Gastrocnemius medialis (tissue), 4 donors: Measurements from ENCODE around the gene IMPDH1. TPM values are rescaled to one million over a fixed set of nuclear protein-coding genes. Genes with fewer than 3 reads are reported as not detected.

ENCODE experiments used
- ATAC-seq, 2 donors: fragments of 150-250 bp; one replicate each; pipeline ENCODE4 v1.9.1; 2016
- DNase-seq, 2 donors: peaks; one replicate each; pipeline ENCODE4 v3.0.0-alpha.2; 2019
- H3K27ac ChIP-seq, 4 donors: fragments of 200-600 bp; sonication (generic); 1 replicate in 1 of 4; 2 replicates in 3 of 4; pipeline ENCODE4 v1.5.1; 2016 to 2018; ENCODE audit warnings: mild to moderate bottlenecking in 2 of 4, moderate library complexity in 1 of 4
- H3K27me3 ChIP-seq, 3 donors: fragments of 200-600 bp; sonication (generic) in 2 of 3; 1 replicate in 1 of 3; 2 replicates in 2 of 3; pipeline versions ENCODE4 v1.5.1 to v1.6.0; 2016 to 2019; ENCODE audit warnings: mild to moderate bottlenecking in 1 of 3, moderate library complexity in 1 of 3
- H3K36me3 ChIP-seq, 2 donors: fragments of 200-600 bp; sonication (generic) in 1 of 2; one replicate each; pipeline ENCODE4 v1.5.1; 2017 to 2018
- H3K4me1 ChIP-seq, 2 donors: fragments of 200-600 bp; sonication (generic) in 1 of 2; one replicate each; pipeline ENCODE4 v1.5.1; 2016 to 2017; ENCODE audit warnings: mild to moderate bottlenecking in 2 of 2
- H3K4me3 ChIP-seq, 4 donors: fragments of 200-600 bp; sonication (generic) in 3 of 4; 1 replicate in 1 of 4; 2 replicates in 3 of 4; pipeline ENCODE4 v1.5.1; 2016 to 2019; ENCODE audit warnings: mild to moderate bottlenecking in 2 of 4
- H3K9me3 ChIP-seq, 3 donors: fragments of 200-600 bp; sonication (generic) in 2 of 3; 1 replicate in 1 of 3; 2 replicates in 2 of 3; pipeline ENCODE4 v1.5.1; 2016 to 2019
- CTCF ChIP-seq, 5 experiments: fragments of 450-650 bp in 3 of 5; fragments of 200-600 bp in 2 of 5; sonication (generic) in 2 of 5; IDR thresholded peaks in 4 of 5; conservative IDR thresholded peaks in 1 of 5; 1 replicate in 4 of 5; 2 replicates in 1 of 5; pipeline ENCODE4 v1.5.1; 2016 to 2019; ENCODE audit warnings: antibody characterized with exemption in 5 of 5, mild to moderate bottlenecking in 3 of 5, moderate library complexity in 3 of 5
- POLR2A ChIP-seq, 2 donors: fragments of 450-650 bp; IDR thresholded peaks; one replicate each; pipeline ENCODE4 v1.6.1; 2017; ENCODE audit warnings: antibody characterized with exemption in 2 of 2, mild to moderate bottlenecking in 2 of 2, moderate library complexity in 2 of 2
- in situ Hi-C, 4 donors: fragments of 200-750 bp; cut with MboI; loops; one replicate each; pipeline versions ENCODE4 v1.15.0 to v1.8.0; 2017; ENCODE audit warnings: low sequenced_read_pairs in 4 of 4
- intact Hi-C: fragments of 100-400 bp; cut with DNase I; formaldehyde crosslinking; loops from one replicate; pipeline ENCODE4 v1.15.1; 2023; ENCODE audit warnings: low total_unique reads
- total RNA-seq, 4 donors: library from RNA; depleted of rRNA; stranded (reverse); fragments of >200 nt; gene quantifications; one replicate each; pipeline versions ENCODE4 v1.1.0 to v1.2.3, GENCODE V29; 2016

IMPDH1 gene
- total RNA-seq, 4 donors from 2014 or later, result 4.0 to 7.1 (median 4.9) TPM

GRCh38 chr7:128373606-128374005 is 36.2 kb downstream of the IMPDH1 start:
- Histone ChIP-seq H3K27ac (no peak overlapping the region), H3K9me3 (no peaks in the 10 kb centered on the region), H3K4me3 (no peak overlapping the region), H3K4me1 (no peaks in the 10 kb centered on the region), H3K27me3 (no peaks in the 10 kb centered on the region), H3K36me3 (no peaks in the 10 kb centered on the region)
- ATAC-seq, result no peak
- no peak for TF ChIP-seq CTCF (IDR thresholded peaks at IDR 0.05 in 4 of 5, conservative IDR thresholded peaks at IDR 0.05 in 1 of 5)
- no peak for TF ChIP-seq POLR2A (IDR thresholded peaks at IDR 0.05)
- DNase-seq, result no peak
- in situ Hi-C loops, result no loop called here
- intact Hi-C loops, result no loop called here

GRCh38 chr7:128370491-128370890 is 39.3 kb downstream of the IMPDH1 start:
- no peaks in the 10 kb centered on the region for H3K9me3 ChIP-seq
- no peaks in the 10 kb centered on the region for H3K36me3 ChIP-seq
- DNase-seq, result no peak
- no peaks in the 10 kb centered on the region for H3K27me3 ChIP-seq
- intact Hi-C loops, result no loop called here
- H3K27ac ChIP-seq, result no peak overlapping the region
- H3K4me1 ChIP-seq, result no peaks in the 10 kb centered on the region
- in situ Hi-C loops, result no loop called here
- ATAC-seq, result no peak
- no peak overlapping the region for H3K4me3 ChIP-seq
- TF ChIP-seq CTCF (IDR thresholded peaks at IDR 0.05 in 4 of 5, conservative IDR thresholded peaks at IDR 0.05 in 1 of 5) (no peak), POLR2A (IDR thresholded peaks at IDR 0.05) (no peak)

DNA sequence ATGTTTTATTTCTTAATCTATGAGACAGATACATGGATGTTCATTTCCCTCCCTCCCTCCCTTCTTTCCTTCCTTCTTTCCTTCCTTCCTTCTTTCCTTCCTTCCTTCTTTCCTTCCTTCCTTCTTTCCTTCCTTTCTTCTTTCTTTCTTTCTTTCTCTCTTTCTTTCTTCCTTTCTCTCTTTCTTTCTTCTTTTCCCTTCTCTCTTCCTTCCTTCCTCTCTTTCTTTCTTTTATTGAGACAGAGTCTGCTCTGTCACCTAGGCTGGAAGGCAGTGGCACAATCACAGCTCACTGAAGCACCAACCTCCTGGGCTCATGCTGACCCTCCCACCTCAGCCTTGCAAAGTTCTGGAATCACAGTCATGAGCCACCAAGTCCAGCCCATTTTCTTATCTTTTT is 42.8 kb downstream of the IMPDH1 start:
- in situ Hi-C loops, result no loop called here
- intact Hi-C loops, result no loop called here
- Histone ChIP-seq H3K4me1 (peaks cover 0 to 2% of the 10 kb centered on the region in 2 donors), H3K27me3 (no peaks in the 10 kb centered on the region), H3K36me3 (no peaks in the 10 kb centered on the region), H3K4me3 (no peak overlapping the region), H3K9me3 (no peaks in the 10 kb centered on the region), H3K27ac (peak overlapping the region in 1 of 4 donors; percentile 52)
- ATAC-seq (no peak), DNase-seq (no peak)
- no peak for TF ChIP-seq CTCF (IDR thresholded peaks at IDR 0.05 in 4 of 5, conservative IDR thresholded peaks at IDR 0.05 in 1 of 5)
- no peak for TF ChIP-seq POLR2A (IDR thresholded peaks at IDR 0.05)

- ATAC-seq, result peak; percentile 62 to 88
- no peak overlapping the region for H3K4me3 ChIP-seq
- H3K4me1 ChIP-seq, result peaks cover 0 to 6% of the 10 kb centered on the region in 2 donors
- DNase-seq, result peak in 1 of 2 donors; percentile 47
- no peaks in the 10 kb centered on the region for H3K27me3 ChIP-seq
- H3K27ac ChIP-seq, result peak overlapping the region in 1 of 4 donors; percentile 52
- TF ChIP-seq CTCF (IDR thresholded peaks at IDR 0.05 in 4 of 5, conservative IDR thresholded peaks at IDR 0.05 in 1 of 5) (no peak), POLR2A (IDR thresholded peaks at IDR 0.05) (no peak)
- H3K9me3 ChIP-seq, result no peaks in the 10 kb centered on the region
- intact Hi-C loops (no loop called here), in situ Hi-C loops (no loop called here)
- no peaks in the 10 kb centered on the region for H3K36me3 ChIP-seq
Measured at GRCh38 chr7:128366300-128366699, 43.5 kb downstream of the IMPDH1 start.

GRCh38 chr7:128365432-128365831 is 44.4 kb downstream of the IMPDH1 start:
- Histone ChIP-seq H3K4me1 (peaks cover 0 to 12% of the 10 kb centered on the region in 2 donors), H3K9me3 (no peaks in the 10 kb centered on the region), H3K36me3 (no peaks in the 10 kb centered on the region), H3K27me3 (no peaks in the 10 kb centered on the region), H3K4me3 (no peak overlapping the region), H3K27ac (no peak overlapping the region)
- intact Hi-C loops (no loop called here), in situ Hi-C loops (no loop called here)
- TF ChIP-seq CTCF (IDR thresholded peaks at IDR 0.05 in 4 of 5, conservative IDR thresholded peaks at IDR 0.05 in 1 of 5), result no peak
- no peak for TF ChIP-seq POLR2A (IDR thresholded peaks at IDR 0.05)
- DNase-seq, result no peak
- no peak for ATAC-seq
